ENCODE results near the gene CD59. TPM values are rescaled to one million over a fixed set of nuclear protein-coding genes. Genes with fewer than 3 reads are reported as not detected.

The CD59 gene
- total RNA-seq, 4 donors from 2014 or later = 252 to 647 (median 432) TPM

DNA sequence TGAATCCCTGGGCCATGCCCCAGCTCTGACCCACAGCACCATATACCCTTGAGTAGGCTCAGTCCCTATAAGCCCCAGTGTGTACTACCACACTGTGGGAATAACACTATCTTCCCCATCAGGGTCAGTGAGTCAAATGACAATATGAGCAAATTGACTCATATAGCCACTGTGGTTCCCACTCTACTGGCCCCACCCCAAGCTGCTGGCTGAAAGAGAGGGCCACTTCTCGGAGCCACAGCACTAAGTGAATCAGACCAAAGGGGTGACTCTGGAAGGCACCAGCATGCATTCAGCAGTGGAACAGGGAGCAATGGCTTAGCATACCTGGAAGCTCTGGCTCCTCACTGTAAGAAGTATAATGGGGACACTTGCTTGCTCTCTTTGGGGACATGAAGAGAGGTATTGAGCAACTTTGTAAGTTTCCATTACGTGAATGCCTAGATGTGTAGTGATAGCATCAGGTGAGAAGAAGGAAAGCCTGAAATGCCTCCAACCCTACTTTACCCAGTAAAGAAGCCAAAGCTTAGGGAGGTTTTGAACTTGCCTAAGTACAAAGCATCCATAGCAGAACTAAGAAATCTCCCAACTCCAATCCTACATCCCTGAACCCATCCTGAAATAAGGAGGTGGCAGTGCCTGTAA is 13.5 kb downstream of the CD59 start:
- TF ChIP-seq, protein P1, sequence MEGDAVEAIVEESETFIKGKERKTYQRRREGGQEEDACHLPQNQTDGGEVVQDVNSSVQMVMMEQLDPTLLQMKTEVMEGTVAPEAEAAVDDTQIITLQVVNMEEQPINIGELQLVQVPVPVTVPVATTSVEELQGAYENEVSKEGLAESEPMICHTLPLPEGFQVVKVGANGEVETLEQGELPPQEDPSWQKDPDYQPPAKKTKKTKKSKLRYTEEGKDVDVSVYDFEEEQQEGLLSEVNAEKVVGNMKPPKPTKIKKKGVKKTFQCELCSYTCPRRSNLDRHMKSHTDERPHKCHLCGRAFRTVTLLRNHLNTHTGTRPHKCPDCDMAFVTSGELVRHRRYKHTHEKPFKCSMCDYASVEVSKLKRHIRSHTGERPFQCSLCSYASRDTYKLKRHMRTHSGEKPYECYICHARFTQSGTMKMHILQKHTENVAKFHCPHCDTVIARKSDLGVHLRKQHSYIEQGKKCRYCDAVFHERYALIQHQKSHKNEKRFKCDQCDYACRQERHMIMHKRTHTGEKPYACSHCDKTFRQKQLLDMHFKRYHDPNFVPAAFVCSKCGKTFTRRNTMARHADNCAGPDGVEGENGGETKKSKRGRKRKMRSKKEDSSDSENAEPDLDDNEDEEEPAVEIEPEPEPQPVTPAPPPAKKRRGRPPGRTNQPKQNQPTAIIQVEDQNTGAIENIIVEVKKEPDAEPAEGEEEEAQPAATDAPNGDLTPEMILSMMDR (IDR thresholded peaks at IDR 0.05) = no peak
- TF ChIP-seq POLR2A (IDR thresholded peaks at IDR 0.05) = no peak
- TF ChIP-seq POLR2AphosphoS5 (IDR thresholded peaks at IDR 0.05) = no peak
- no peak for TF ChIP-seq EP300 (IDR thresholded peaks at IDR 0.05)
- peaks cover 16 to 78% (median 33%) of the 10 kb centered on the region in 3 donors for H3K4me1 ChIP-seq
- H3K27me3 ChIP-seq = no peaks in the 10 kb centered on the region
- 75% methylated on average over 1 of the region's 2 CpGs; no CpG with 5 or more reads in 1 of the 2 donors for WGBS, 2 donors (ENCODE audit: low coverage in 1 of 2)
- H3K36me3 ChIP-seq = peaks cover 0 to 46% of the 10 kb centered on the region in 2 donors
- ATAC-seq = peak; percentile 2
- H3K9me3 ChIP-seq = no peaks in the 10 kb centered on the region
- H3K27ac ChIP-seq = peak overlapping the region; percentile 18 to 82 (median 80)
- H3K4me3 ChIP-seq = no peak overlapping the region

- peaks cover 0 to 53% of the 10 kb centered on the region in 2 donors for H3K36me3 ChIP-seq
- peak overlapping the region; percentile 18 to 82 (median 80) for H3K27ac ChIP-seq
- no peak for ATAC-seq
- peaks cover 16 to 71% (median 33%) of the 10 kb centered on the region in 3 donors for H3K4me1 ChIP-seq
- no peaks in the 10 kb centered on the region for H3K27me3 ChIP-seq
- no peaks in the 10 kb centered on the region for H3K9me3 ChIP-seq
- no peak overlapping the region for H3K4me3 ChIP-seq
- TF ChIP-seq POLR2A (IDR thresholded peaks at IDR 0.05) (no peak), POLR2AphosphoS5 (IDR thresholded peaks at IDR 0.05) (no peak), EP300 (IDR thresholded peaks at IDR 0.05) (no peak)
- TF ChIP-seq, protein P1 (IDR thresholded peaks at IDR 0.05) = no peak
- 100% methylated on average over 1 of the region's 5 CpGs; no CpG with 5 or more reads in 1 of the 2 donors for WGBS, 2 donors (ENCODE audit: low coverage in 1 of 2)
Observed at GRCh38 chr11:33721984-33722383, 14.2 kb downstream of the CD59 start.

- peak overlapping the region in 3 of 4 donors; percentile 80 to 82 (median 81) for H3K27ac ChIP-seq
- WGBS, 2 donors (ENCODE audit: low coverage in 1 of 2) = 0 to 11% methylated on average over 1 of the region's 1 CpG
- H3K9me3 ChIP-seq = no peaks in the 10 kb centered on the region
- H3K4me3 ChIP-seq = no peak overlapping the region
- H3K4me1 ChIP-seq = peaks cover 17 to 71% (median 37%) of the 10 kb centered on the region in 3 donors
- TF ChIP-seq POLR2A (IDR thresholded peaks at IDR 0.05) (no peak), EP300 (IDR thresholded peaks at IDR 0.05) (no peak), POLR2AphosphoS5 (IDR thresholded peaks at IDR 0.05) (no peak)
- TF ChIP-seq, protein P1 (IDR thresholded peaks at IDR 0.05) = no peak
- H3K36me3 ChIP-seq = peaks cover 0 to 59% of the 10 kb centered on the region in 2 donors
- H3K27me3 ChIP-seq = no peaks in the 10 kb centered on the region
- no peak for ATAC-seq
Observed at GRCh38 chr11:33721426-33721825, 14.8 kb downstream of the CD59 start.

GRCh38 chr11:33719587-33719986 is 16.6 kb downstream of the CD59 start:
- Histone ChIP-seq H3K9me3 (no peaks in the 10 kb centered on the region), H3K27me3 (no peaks in the 10 kb centered on the region), H3K36me3 (peaks cover 0 to 77% of the 10 kb centered on the region in 2 donors), H3K4me1 (peaks cover 12 to 75% (median 33%) of the 10 kb centered on the region in 3 donors), H3K4me3 (no peak overlapping the region), H3K27ac (peak overlapping the region in 1 of 4 donors; percentile 81)
- TF ChIP-seq, protein P1 (IDR thresholded peaks at IDR 0.05) = no peak
- TF ChIP-seq POLR2A (IDR thresholded peaks at IDR 0.05) (no peak), POLR2AphosphoS5 (IDR thresholded peaks at IDR 0.05) (no peak)
- ATAC-seq = no peak
- WGBS, 2 donors (ENCODE audit: low coverage in 1 of 2) = 87 to 100% methylated on average over 2 to 5 of the region's 5 CpGs

- Histone ChIP-seq H3K36me3 (peaks cover 0 to 89% of the 10 kb centered on the region in 2 donors), H3K4me3 (no peak overlapping the region), H3K4me1 (peaks cover 8 to 70% (median 22%) of the 10 kb centered on the region in 3 donors), H3K27ac (no peak overlapping the region), H3K27me3 (no peaks in the 10 kb centered on the region), H3K9me3 (no peaks in the 10 kb centered on the region)
- ATAC-seq = no peak
- no peak for TF ChIP-seq POLR2A (IDR thresholded peaks at IDR 0.05)
- TF ChIP-seq, protein P1 (IDR thresholded peaks at IDR 0.05) = no peak
- no peak for TF ChIP-seq POLR2AphosphoS5 (IDR thresholded peaks at IDR 0.05)
- TF ChIP-seq EP300 (IDR thresholded peaks at IDR 0.05) = no peak
- WGBS, 2 donors (ENCODE audit: low coverage in 1 of 2) = 71 to 88% methylated on average over 1 to 2 of the region's 2 CpGs
Observed at GRCh38 chr11:33718440-33718839, 17.8 kb downstream of the CD59 start.
